Parathyroid adenoma (tissue), 2 donors: Measurements from ENCODE around the gene AP3B2.

Experiments used
- H2AFZ ChIP-seq: fragments of 300-600 bp; sonication (generic); one replicate; pipeline ENCODE4 v1.7.0; 2017; ENCODE audit warnings: antibody characterized with exemption, mild to moderate bottlenecking
- H3K27ac ChIP-seq: fragments of 300-600 bp; sonication (generic); one replicate; pipeline ENCODE4 v1.7.0; 2017
- H3K27me3 ChIP-seq: fragments of 300-600 bp; sonication (generic); one replicate; pipeline ENCODE4 v1.7.0; 2017; ENCODE audit warnings: low read length; ENCODE audit not compliant: control insufficient read depth, insufficient read depth
- H3K36me3 ChIP-seq: fragments of 300-600 bp; sonication (generic); one replicate; pipeline ENCODE4 v1.7.0; 2017; ENCODE audit warnings: low read length; ENCODE audit not compliant: control insufficient read depth, insufficient read depth
- H3K4me1 ChIP-seq: fragments of 300-600 bp; sonication (generic); one replicate; pipeline ENCODE4 v1.7.0; 2017; ENCODE audit warnings: control low read depth
- H3K4me2 ChIP-seq: fragments of 300-600 bp; sonication (generic); one replicate; pipeline ENCODE4 v1.7.0; 2017; ENCODE audit warnings: low read length
- H3K4me3 ChIP-seq: fragments of 300-600 bp; sonication (generic); one replicate; pipeline ENCODE4 v1.7.0; 2017; ENCODE audit warnings: low read depth, low read length
- H3K79me2 ChIP-seq: fragments of 300-600 bp; sonication (generic); one replicate; pipeline ENCODE4 v1.7.0; 2017; ENCODE audit warnings: control low read depth
- H3K9ac ChIP-seq: fragments of 300-600 bp; sonication (generic); one replicate; pipeline ENCODE4 v1.7.0; 2017; ENCODE audit warnings: mild to moderate bottlenecking
- H3K9me3 ChIP-seq: fragments of 300-600 bp; sonication (generic); one replicate; pipeline ENCODE4 v1.7.0; 2017; ENCODE audit warnings: low read length; ENCODE audit not compliant: control insufficient read depth
- CTCF ChIP-seq: fragments of 300-600 bp; sonication (generic); IDR thresholded peaks from one replicate; pipeline ENCODE4 v1.7.0; 2017; ENCODE audit warnings: antibody characterized with exemption, mild to moderate bottlenecking
- donor health status: primary hyperparathyroidism.

The AP3B2 gene

GRCh38 chr15:82731527-82731926 is 21.9 kb upstream of the AP3B2 start:
- no peak for TF ChIP-seq CTCF
- no peaks in the 10 kb centered on the region for H3K4me1 ChIP-seq
- no peak overlapping the region for H3K27ac ChIP-seq
- no peaks in the 10 kb centered on the region for H3K27me3 ChIP-seq
- no peak overlapping the region for H3K9ac ChIP-seq
- H3K79me2 ChIP-seq, result no peaks in the 10 kb centered on the region
- no peaks in the 10 kb centered on the region for H3K36me3 ChIP-seq
- no peaks in the 10 kb centered on the region for H3K9me3 ChIP-seq
- no peak overlapping the region for H3K4me3 ChIP-seq
- no peak overlapping the region for H2AFZ ChIP-seq
- no peak overlapping the region for H3K4me2 ChIP-seq

GRCh38 chr15:82730022-82730530 is 20.4 kb upstream of the AP3B2 start:
- Histone ChIP-seq H3K9me3 (no peaks in the 10 kb centered on the region), H3K4me1 (no peaks in the 10 kb centered on the region), H3K27me3 (no peaks in the 10 kb centered on the region), H3K79me2 (no peaks in the 10 kb centered on the region), H3K27ac (no peak overlapping the region), H3K9ac (no peak overlapping the region), H3K36me3 (no peaks in the 10 kb centered on the region), H2AFZ (no peak overlapping the region), H3K4me3 (no peak overlapping the region), H3K4me2 (no peak overlapping the region)
- no peak for TF ChIP-seq CTCF

- no peak overlapping the region for H3K4me2 ChIP-seq
- no peaks in the 10 kb centered on the region for H3K4me1 ChIP-seq
- no peaks in the 10 kb centered on the region for H3K36me3 ChIP-seq
- no peak overlapping the region for H3K9ac ChIP-seq
- H3K27me3 ChIP-seq, result no peaks in the 10 kb centered on the region
- no peak overlapping the region for H3K27ac ChIP-seq
- no peak overlapping the region for H2AFZ ChIP-seq
- no peak for TF ChIP-seq CTCF
- no peaks in the 10 kb centered on the region for H3K9me3 ChIP-seq
- H3K79me2 ChIP-seq, result no peaks in the 10 kb centered on the region
- H3K4me3 ChIP-seq, result no peak overlapping the region
Observed at GRCh38 chr15:82726816-82727215, 17.1 kb upstream of the AP3B2 start.

- no peaks in the 10 kb centered on the region for H3K27me3 ChIP-seq
- H2AFZ ChIP-seq, result no peak overlapping the region
- H3K4me2 ChIP-seq, result no peak overlapping the region
- no peak overlapping the region for H3K27ac ChIP-seq
- no peaks in the 10 kb centered on the region for H3K79me2 ChIP-seq
- no peaks in the 10 kb centered on the region for H3K9me3 ChIP-seq
- no peak for TF ChIP-seq CTCF
- H3K4me1 ChIP-seq, result no peaks in the 10 kb centered on the region
- no peaks in the 10 kb centered on the region for H3K36me3 ChIP-seq
- no peak overlapping the region for H3K9ac ChIP-seq
- H3K4me3 ChIP-seq, result no peak overlapping the region
Observed at GRCh38 chr15:82715003-82715402, 5.3 kb upstream of the AP3B2 start.

- no peak overlapping the region for H3K4me3 ChIP-seq
- H3K9ac ChIP-seq, result no peak overlapping the region
- H3K27me3 ChIP-seq, result no peaks in the 10 kb centered on the region
- H3K27ac ChIP-seq, result no peak overlapping the region
- H3K79me2 ChIP-seq, result no peaks in the 10 kb centered on the region
- no peak for TF ChIP-seq CTCF
- H3K4me1 ChIP-seq, result no peaks in the 10 kb centered on the region
- H3K36me3 ChIP-seq, result no peaks in the 10 kb centered on the region
- no peaks in the 10 kb centered on the region for H3K9me3 ChIP-seq
- no peak overlapping the region for H2AFZ ChIP-seq
- H3K4me2 ChIP-seq, result no peak overlapping the region
Observed at GRCh38 chr15:82714016-82714415, 4.3 kb upstream of the AP3B2 start.
